Transverse colon (tissue), 4 donors: ENCODE measurements around the gene LYZL6.

ENCODE experiments used
- EP300 ChIP-seq: sonication (generic); formaldehyde crosslinking; IDR thresholded peaks from one replicate; pipeline ENCODE4 v1.6.1; 2017; ENCODE audit warnings: antibody characterized with exemption, low read depth
- POLR2A ChIP-seq: fragments of 450-650 bp; IDR thresholded peaks from one replicate; pipeline ENCODE4 v1.6.1; 2016; ENCODE audit warnings: antibody characterized with exemption, mild to moderate bottlenecking, moderate library complexity
- POLR2AphosphoS5 ChIP-seq, 3 donors: sonication (generic); formaldehyde crosslinking; IDR thresholded peaks; one replicate each; pipeline ENCODE4 v1.6.1; 2016; ENCODE audit warnings: antibody characterized with exemption in 3 of 3
- TF ChIP-seq, protein P1 (sequence below), 5 experiments: fragments of 200-600 bp in 3 of 5; fragments of 450-650 bp in 2 of 5; sonication (generic) in 3 of 5; IDR thresholded peaks; 1 replicate in 2 of 5; 2 replicates in 3 of 5; pipeline ENCODE4 v1.5.1; 2016 to 2017; ENCODE audit warnings: antibody characterized with exemption in 5 of 5, inconsistent platforms in 3 of 5, mild to moderate bottlenecking in 2 of 5, moderate library complexity in 1 of 5

DNA sequence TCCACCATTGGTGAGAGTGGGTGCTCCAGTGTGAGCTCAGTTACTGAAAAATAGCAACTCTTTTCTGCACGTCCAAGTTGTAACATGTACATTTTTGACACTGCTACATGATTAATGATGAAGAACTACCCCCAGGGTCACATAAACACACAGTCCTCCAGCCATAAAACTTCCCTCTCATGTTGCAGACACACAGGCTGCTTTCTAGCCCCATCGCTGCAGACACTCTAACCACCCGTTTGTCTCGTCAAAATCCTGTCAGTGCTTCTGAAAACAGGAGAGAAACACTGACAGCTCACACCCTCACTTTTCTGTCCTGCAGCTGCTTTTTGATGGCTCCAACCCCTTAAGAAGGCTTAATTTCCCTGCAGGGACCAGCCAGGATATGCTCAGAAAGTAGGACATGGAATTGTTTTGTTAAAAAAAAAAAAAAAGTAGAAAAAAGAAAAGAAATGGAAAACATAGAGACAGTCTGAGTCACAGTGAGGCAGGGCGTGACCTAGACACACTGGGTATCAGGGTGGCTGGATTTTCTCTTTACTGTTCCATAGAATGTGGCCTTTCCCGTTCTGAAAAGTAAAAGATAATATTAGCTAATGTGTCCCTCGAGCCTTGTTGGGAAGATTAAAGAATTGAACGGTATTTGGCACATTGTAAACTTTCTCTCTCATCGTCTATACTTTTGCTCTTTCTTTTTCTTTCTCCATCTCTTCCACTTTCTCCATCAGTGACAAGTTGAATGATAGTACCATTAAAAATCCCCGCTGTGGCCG lies 42.6 kb downstream of the LYZL6 start:
- TF ChIP-seq POLR2A (no peak), EP300 (no peak), POLR2AphosphoS5 (IDR thresholded peaks at IDR 0.05) (no peak)
- TF ChIP-seq, protein P1, sequence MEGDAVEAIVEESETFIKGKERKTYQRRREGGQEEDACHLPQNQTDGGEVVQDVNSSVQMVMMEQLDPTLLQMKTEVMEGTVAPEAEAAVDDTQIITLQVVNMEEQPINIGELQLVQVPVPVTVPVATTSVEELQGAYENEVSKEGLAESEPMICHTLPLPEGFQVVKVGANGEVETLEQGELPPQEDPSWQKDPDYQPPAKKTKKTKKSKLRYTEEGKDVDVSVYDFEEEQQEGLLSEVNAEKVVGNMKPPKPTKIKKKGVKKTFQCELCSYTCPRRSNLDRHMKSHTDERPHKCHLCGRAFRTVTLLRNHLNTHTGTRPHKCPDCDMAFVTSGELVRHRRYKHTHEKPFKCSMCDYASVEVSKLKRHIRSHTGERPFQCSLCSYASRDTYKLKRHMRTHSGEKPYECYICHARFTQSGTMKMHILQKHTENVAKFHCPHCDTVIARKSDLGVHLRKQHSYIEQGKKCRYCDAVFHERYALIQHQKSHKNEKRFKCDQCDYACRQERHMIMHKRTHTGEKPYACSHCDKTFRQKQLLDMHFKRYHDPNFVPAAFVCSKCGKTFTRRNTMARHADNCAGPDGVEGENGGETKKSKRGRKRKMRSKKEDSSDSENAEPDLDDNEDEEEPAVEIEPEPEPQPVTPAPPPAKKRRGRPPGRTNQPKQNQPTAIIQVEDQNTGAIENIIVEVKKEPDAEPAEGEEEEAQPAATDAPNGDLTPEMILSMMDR (IDR thresholded peaks at IDR 0.05): no peak
